IMR-90 (cell line): ENCODE data around the gene KMT2C. TPM values are rescaled to one million over a fixed set of nuclear protein-coding genes. Genes with fewer than 3 reads are reported as not detected.

Experiments used
- ATAC-seq: fragments of 200-7000 bp; cut with Tn5 transposase; 2 replicates; pipeline ENCODE4 v1.9.1; 2020; ENCODE audit warnings: low read depth, mild to moderate bottlenecking, moderate library complexity
- BruUV-seq: library from RNA; stranded (reverse); fragments of 400-500 nt; replicated peaks from 2 replicates; lab custom pipeline; 2021; lab: Mats Ljungman, UMichigan
- CTCF ChIA-PET: fragments of 300-600 bp; formaldehyde crosslinking; extraction: SDS; loops from one replicate; lab custom pipeline; 2021; ENCODE audit warnings: antibody characterized with exemption; lab: Yijun Ruan, JAX
- POLR2A ChIA-PET: fragments of 300-600 bp; sonication (Branson Sonifier 250); formaldehyde crosslinking; loops from one replicate; lab custom pipeline; 2022; ENCODE audit warnings: antibody characterized with exemption; ENCODE audit not compliant: unreplicated experiment; lab: Charles Lee
- DNase-seq: peaks from one replicate; pipeline ENCODE4 v3.0.0; 2013
- H2AFZ ChIP-seq: replicated peaks from 2 replicates; pipeline ENCODE3; 2013; ENCODE audit warnings: low read length, mild to moderate bottlenecking; ENCODE audit not compliant: poor library complexity
- H2AK5ac ChIP-seq: 2 replicates; pipeline ENCODE4 v1.6.1; 2013; ENCODE audit warnings: low read depth, low read length, inconsistent platforms
- H2AK9ac ChIP-seq: replicated peaks from 2 replicates; pipeline ENCODE3; 2013; ENCODE audit warnings: mild to moderate bottlenecking, low read depth, low read length, moderate library complexity; ENCODE audit not compliant: poor library complexity
- H2BK120ac ChIP-seq: 2 replicates; pipeline ENCODE4 v1.6.1; 2013; ENCODE audit warnings: low read depth, low read length, inconsistent platforms
- H2BK15ac ChIP-seq: 3 replicates; pipeline ENCODE4 v1.6.1; 2013; ENCODE audit warnings: low read depth, low read length, inconsistent platforms
- H2BK20ac ChIP-seq: 2 replicates; pipeline ENCODE4 v1.6.1; 2013; ENCODE audit warnings: low read depth, mild to moderate bottlenecking, inconsistent platforms, low read length, moderate library complexity
- H2BK5ac ChIP-seq: 2 replicates; pipeline ENCODE4 v1.6.1; 2013; ENCODE audit warnings: mild to moderate bottlenecking, low read depth, low read length, inconsistent platforms; ENCODE audit not compliant: poor library complexity, severe bottlenecking
- H3K14ac ChIP-seq: replicated peaks from 2 replicates; pipeline ENCODE4 v1.6.1; 2013; ENCODE audit warnings: low read depth, low read length, inconsistent platforms
- H3K18ac ChIP-seq: 2 replicates; pipeline ENCODE4 v1.6.1; 2013; ENCODE audit warnings: low read depth, low read length, control low read depth
- H3K23ac ChIP-seq: 2 replicates; pipeline ENCODE4 v1.6.1; 2013; ENCODE audit warnings: low read depth, low read length, inconsistent platforms
- H3K27ac ChIP-seq: 2 replicates; pipeline ENCODE4 v1.5.1; 2013; ENCODE audit warnings: mild to moderate bottlenecking, control low read depth, low read length; ENCODE audit not compliant: insufficient read depth
- H3K27me3 ChIP-seq: 2 replicates; pipeline ENCODE4 v1.6.1; 2013; ENCODE audit warnings: low read length; ENCODE audit not compliant: control insufficient read depth, insufficient read depth
- H3K36me3 ChIP-seq: 2 replicates; pipeline ENCODE4 v1.6.1; 2013; ENCODE audit warnings: low read length, mixed read lengths; ENCODE audit not compliant: control insufficient read depth, insufficient read depth
- H3K4ac ChIP-seq: 2 replicates; pipeline ENCODE4 v1.6.1; 2013; ENCODE audit warnings: low read depth, low read length, inconsistent platforms
- H3K4me1 ChIP-seq: 2 replicates; pipeline ENCODE4 v1.6.1; 2013; ENCODE audit warnings: low read length, mixed read lengths; ENCODE audit not compliant: control insufficient read depth, insufficient read depth
- H3K4me2 ChIP-seq: 2 replicates; pipeline ENCODE4 v1.6.1; 2013; ENCODE audit warnings: low read depth, mild to moderate bottlenecking, control low read depth, low read length, moderate library complexity
- H3K4me3 ChIP-seq: 2 replicates; pipeline ENCODE4 v1.5.1; 2013; ENCODE audit warnings: low read depth, mild to moderate bottlenecking, control low read depth, low read length, moderate library complexity; ENCODE audit not compliant: insufficient read depth
- H3K56ac ChIP-seq: 2 replicates; pipeline ENCODE4 v1.6.1; 2013; ENCODE audit warnings: low read length, inconsistent platforms; ENCODE audit not compliant: insufficient read depth; ENCODE audit errors: extremely low read depth
- H3K79me1 ChIP-seq, 2 experiments: 2 replicates each; pipeline ENCODE4 v1.6.1; 2013; ENCODE audit warnings: low read length in 2 of 2, inconsistent platforms in 1 of 2, low read depth in 1 of 2
- H3K9ac ChIP-seq: 2 replicates; pipeline ENCODE4 v1.6.1; 2013; ENCODE audit warnings: low read depth, low read length, control low read depth
- H3K9me1 ChIP-seq: 2 replicates; pipeline ENCODE4 v1.6.1; 2013; ENCODE audit warnings: low read length, inconsistent platforms; ENCODE audit not compliant: insufficient read depth
- H3K9me3 ChIP-seq: 2 replicates; pipeline ENCODE4 v1.6.1; 2013; ENCODE audit warnings: low read length; ENCODE audit not compliant: control insufficient read depth, insufficient read depth
- H4K20me1 ChIP-seq: 2 replicates; pipeline ENCODE4 v1.6.1; 2013; ENCODE audit warnings: low read length, inconsistent platforms; ENCODE audit not compliant: insufficient read depth
- H4K5ac ChIP-seq: 2 replicates; pipeline ENCODE4 v1.6.1; 2013; ENCODE audit warnings: mild to moderate bottlenecking, low read depth, low read length, control low read depth
- H4K8ac ChIP-seq, 2 experiments: 2 replicates each; pipeline ENCODE4 v1.6.1; 2013; ENCODE audit warnings: low read depth in 2 of 2, low read length in 2 of 2, control low read depth in 1 of 2, inconsistent platforms in 1 of 2
- H4K91ac ChIP-seq: 2 replicates; pipeline ENCODE4 v1.6.1; 2013; ENCODE audit warnings: low read depth, low read length, inconsistent platforms; ENCODE audit not compliant: insufficient read depth
- FOS ChIP-seq: fragments of 150-350 bp; IDR thresholded peaks from 2 replicates; pipeline ENCODE4 v1.6.1; 2016; ENCODE audit warnings: low read depth, low read length
- MXI1 ChIP-seq: IDR thresholded peaks from 2 replicates; pipeline ENCODE4 v1.6.1; 2012; ENCODE audit warnings: low read depth, mild to moderate bottlenecking, low read length, moderate library complexity, borderline replicate concordance
- dilution Hi-C: fragments of 300-500 bp; cut with HindIII; formaldehyde crosslinking; loops from one replicate; pipeline ENCODE4 v1.14.3; 2018; ENCODE audit warnings: low sequenced_read_pairs; ENCODE audit not compliant: unreplicated experiment
- in situ Hi-C: fragments of 300-500 bp; cut with MboI; formaldehyde crosslinking; loops from 3 replicates; pipeline ENCODE4 v1.14.3; 2019; ENCODE audit warnings: low sequenced_read_pairs, inconsistent platforms, mixed read lengths
- intact Hi-C: fragments of 100-400 bp; cut with micrococcal nuclease; formaldehyde crosslinking; loops from 2 replicates; pipeline ENCODE4 v1.10.0; 2022
- polyA plus RNA-seq, 3 experiments: library from polyadenylated mRNA; depleted of rRNA; stranded (reverse); fragments of >200 nt; gene quantifications; 2 replicates each; pipeline ENCODE4 v1.2.3, GENCODE V29; 2012; ENCODE audit warnings: low replicate concordance in 1 of 3
- total RNA-seq: library from RNA; depleted of rRNA; stranded (reverse); fragments of >200 nt; gene quantifications from 2 replicates; pipeline ENCODE4 v1.2.3, GENCODE V29; 2012

Gene KMT2C
- total and polyA plus RNA-seq, 2 of the 4 experiments (the other 2 are of a cell fraction): 8.0 to 23.3 TPM

GRCh38 chr7:152370297-152370696, 65.5 kb downstream of the KMT2C start:
- H3K9ac ChIP-seq: no peak overlapping the region
- no peak overlapping the region for H2BK120ac ChIP-seq
- H3K9me3 ChIP-seq: no peaks in the 10 kb centered on the region
- peaks cover 7% of the 10 kb centered on the region for H3K4me1 ChIP-seq
- no peak overlapping the region for H3K18ac ChIP-seq
- H2BK20ac ChIP-seq: no peak overlapping the region
- intact Hi-C loops (no loop called here), in situ Hi-C loops (no loop called here), dilution Hi-C loops (no loop called here)
- no peak overlapping the region for H2BK5ac ChIP-seq
- no peak overlapping the region for H4K5ac ChIP-seq
- H3K56ac ChIP-seq: no peak overlapping the region
- H3K23ac ChIP-seq: no peak overlapping the region
- H3K79me1 ChIP-seq: peaks cover 20 to 51% of the 10 kb centered on the region in 2 experiments
- no peak overlapping the region for H2AFZ ChIP-seq
- no peak overlapping the region for H3K4ac ChIP-seq
- H4K8ac ChIP-seq: no peak overlapping the region
- ATAC-seq (no peak), DNase-seq (no peak)
- H2AK9ac ChIP-seq: no peak overlapping the region
- H3K4me2 ChIP-seq: no peak overlapping the region
- H3K36me3 ChIP-seq: no peaks in the 10 kb centered on the region
- CTCF ChIA-PET: no interaction called here
- H3K9me1 ChIP-seq: peaks cover 3% of the 10 kb centered on the region
- POLR2A ChIA-PET: no interaction called here
- H4K20me1 ChIP-seq: peaks cover 74% of the 10 kb centered on the region
- H2AK5ac ChIP-seq: no peak overlapping the region
- no peak overlapping the region for H4K91ac ChIP-seq
- no peak overlapping the region for H3K27ac ChIP-seq
- no TSS peak for BruUV-seq
- no peak overlapping the region for H3K4me3 ChIP-seq
- no peak overlapping the region for H3K14ac ChIP-seq
- H2BK15ac ChIP-seq: no peak overlapping the region
- no peaks in the 10 kb centered on the region for H3K27me3 ChIP-seq
- TF ChIP-seq MXI1 (no peak), FOS (no peak)
